ENCODE measurements around the gene MORN1.

MORN1 gene

DNA sequence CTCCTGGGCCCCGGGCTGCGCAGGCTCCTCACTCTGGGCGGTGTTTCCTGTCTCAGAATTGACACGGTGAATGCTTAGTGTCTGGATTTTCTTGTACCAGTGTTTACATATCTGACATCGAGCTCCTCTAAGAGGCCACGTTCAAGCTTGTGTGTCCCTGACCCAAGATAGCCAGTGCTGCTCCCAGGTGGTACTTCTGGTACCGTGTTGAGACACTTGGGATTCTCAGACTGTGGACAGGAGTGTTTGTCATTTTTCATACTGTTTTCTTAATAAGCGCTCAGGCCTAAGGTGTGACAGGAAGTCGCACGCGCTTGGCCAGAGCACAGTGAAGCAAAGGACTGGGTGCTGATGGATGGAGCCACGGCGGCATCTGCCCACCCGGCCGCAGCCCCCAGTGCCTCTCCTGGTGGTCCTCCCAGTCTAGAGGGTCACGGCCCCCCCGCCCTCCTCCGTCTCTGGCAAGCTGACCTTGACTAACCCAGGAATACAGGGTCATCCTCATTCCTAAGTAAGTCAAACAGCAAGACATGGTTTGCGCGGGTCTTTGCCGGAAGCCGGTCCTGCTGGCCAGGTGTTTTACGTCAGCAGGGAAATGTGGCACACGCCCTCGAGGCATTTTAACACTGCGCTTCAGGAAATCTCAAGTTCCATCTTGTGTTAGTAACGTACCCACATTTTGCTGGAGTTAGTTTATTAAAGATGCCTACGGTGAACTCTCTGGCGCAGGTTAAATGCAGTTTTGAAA lies 13.0 kb upstream of the MORN1 start:
- no peak for DNase-seq

DNA sequence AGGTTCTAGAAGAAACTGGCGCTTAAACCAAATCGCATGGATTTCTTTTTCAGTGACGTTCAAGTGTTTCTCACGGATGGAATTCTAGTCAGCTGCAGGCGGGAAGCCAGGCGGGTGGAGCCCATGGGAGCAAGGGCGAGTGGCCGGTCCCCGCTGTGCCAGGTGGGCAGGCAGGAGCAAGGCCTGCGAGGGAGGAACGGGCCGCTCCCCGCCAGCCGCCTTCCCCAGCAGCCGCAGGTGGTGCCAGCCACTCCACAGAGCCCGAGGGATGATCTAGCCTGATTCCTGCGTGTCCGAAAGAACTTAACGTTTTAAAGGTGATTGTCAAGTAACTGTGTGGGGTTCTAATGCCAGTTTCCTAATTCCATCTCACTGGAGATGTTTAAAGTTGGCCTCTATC lies 11.9 kb upstream of the MORN1 start:
- DNase-seq = no peak

DNA sequence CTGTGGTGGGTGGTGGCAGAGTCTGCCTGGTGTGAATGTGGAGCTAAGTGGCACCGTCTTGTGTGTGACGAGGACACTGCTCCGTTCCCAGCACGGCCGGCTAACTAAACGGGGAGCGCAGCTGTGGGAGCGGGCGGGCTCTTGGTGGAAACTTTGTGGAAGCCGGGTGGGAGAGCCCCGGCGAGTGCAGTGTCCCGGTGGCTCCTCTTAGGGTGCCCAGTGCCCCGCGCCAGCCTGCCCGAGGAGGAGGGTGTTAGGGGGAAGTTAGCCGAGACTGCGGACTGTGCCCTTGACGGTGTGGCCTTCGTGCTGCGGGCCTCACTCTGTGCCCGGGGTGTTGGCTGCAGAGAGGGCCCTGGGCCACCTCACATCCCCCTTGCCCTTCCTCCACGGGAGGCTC lies 11.1 kb upstream of the MORN1 start:
- DNase-seq = no peak

DNA sequence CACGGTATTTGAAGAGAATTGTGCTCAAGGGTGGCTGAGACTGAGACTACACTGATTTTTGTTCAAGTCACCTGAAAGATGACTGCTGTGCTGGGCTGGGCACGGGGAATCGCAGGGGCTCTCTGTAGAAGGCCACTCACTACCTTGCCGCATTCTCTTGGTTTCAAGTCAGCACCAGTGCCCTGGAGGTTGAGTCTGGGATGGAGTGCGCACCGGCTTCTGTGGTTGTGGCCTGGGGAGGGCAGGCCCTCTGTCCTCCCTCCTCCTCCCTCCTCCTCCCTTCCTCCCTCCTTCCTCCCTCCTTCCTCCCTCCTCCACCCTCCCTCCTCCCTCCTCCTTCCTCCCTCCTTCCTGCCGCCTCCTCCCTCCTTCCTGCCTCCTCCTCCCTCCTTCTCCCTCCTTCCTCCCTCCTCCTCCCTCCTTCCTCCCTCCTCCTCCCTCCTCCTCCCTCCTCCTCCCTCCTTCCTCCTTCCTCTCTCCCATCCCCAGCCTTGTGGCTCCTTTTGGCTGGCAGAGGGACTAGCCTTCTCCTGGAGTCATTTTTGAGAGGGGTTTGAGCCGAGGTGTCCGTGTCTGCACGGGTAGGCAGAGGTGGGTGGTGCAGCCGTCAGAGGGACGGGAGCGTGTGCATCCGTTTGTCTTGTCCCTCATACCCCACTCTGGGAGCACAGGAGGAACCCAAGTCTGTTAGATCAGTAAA lies 9.7 kb upstream of the MORN1 start:
- no peak for DNase-seq

DNA sequence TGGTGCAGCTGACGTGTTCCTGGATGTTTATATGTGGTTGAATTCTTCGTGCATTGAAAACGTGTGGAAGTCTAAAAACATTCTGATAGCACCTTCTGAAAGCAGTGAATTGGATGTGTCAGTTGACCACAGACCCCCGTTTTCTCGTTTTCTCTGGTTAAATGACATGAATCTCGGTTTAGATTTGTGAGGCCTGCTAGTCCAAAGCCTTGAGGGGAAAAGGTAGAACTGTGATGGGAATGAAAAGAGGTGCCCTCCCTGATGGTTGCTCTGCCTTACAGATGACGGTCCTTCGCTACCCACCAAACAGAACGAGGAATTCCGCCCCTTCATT lies 9.2 kb upstream of the MORN1 start:
- DNase-seq = no peak

DNA sequence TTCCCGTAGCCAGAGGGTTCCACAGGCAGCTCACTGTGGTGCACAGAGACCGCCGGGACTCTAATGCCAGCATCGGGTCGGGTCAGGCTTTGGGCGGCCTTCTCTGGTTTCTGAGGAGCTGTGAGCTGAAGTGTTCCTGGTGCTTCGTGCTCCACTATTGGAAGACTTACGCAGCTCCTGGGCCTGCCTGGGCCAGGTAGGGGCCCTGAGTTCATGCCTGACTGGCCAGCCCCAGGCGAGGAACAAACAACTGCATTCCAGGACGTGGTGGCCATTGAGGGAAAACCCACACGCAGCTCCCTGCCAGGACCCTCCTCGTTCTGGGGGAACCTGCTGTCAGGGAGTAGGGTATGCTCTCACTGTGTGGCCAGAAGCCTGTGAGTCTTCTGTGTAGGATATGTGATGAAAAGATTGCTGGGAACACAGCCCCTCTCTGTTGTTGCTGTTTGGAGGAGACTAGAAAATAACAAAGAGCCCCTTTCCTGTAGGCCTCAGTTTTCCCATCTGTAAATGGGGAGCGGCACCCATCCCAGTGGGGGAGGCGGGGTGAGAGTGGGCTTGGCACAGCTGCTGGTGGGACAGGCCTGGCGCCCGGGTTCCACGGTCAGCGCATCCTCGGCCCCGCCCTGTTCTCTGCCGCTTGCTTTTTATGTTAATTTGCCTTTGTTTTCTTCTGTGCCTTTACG lies 8.7 kb upstream of the MORN1 start:
- no peak for DNase-seq

DNA sequence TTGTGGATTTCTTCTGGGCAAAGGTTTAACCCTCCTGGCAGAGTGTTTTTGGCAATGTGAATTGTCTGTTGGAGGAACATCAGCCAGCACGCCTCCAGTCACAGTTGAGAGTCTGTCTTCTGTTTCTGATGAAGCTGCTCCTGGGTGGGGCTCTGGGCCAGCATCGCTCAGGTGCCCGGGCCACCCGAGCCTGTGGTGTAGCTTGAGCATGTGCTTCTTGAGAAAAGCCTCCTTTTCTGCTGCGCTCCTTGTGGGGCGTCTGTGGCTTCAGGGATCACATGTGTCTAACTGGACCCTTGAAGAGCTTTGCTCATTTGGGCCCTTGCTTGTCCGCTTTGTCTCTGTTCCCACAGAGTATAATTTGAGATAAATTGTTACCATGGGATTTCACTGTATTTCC lies 7.5 kb upstream of the MORN1 start:
- no peak for DNase-seq

DNA sequence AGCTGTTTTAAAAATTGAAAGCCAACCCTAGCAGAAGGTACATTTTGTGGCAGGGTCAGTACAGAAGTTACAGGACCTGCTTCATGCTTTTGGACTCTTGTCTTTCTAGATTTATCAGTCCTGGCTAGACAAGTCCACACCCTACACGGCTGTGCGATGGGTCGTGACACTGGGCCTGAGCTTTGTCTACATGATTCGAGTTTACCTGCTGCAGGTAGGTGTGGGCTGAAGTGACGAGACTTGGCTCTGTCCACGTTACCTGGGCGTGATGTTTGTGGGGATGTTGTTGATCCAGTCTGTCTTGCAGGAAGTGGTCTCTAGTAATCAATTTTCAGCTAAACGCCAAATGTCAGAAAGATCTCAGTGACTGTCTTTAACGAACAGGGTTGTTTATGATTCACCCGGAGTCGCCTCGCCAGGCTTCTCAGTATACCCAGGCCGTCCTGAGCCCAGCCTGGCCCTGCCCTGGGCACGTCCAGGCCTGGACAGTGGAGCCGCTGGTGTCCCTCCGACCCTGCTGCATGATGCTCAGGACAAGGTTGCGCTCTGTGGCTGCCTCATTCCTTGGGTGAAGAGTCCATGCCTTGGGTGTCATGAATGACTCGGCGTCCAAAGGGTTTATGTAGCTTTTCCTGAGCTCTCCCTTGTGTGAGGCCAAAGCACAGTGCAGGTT lies 5.8 kb upstream of the MORN1 start:
- DNase-seq = no peak

DNA sequence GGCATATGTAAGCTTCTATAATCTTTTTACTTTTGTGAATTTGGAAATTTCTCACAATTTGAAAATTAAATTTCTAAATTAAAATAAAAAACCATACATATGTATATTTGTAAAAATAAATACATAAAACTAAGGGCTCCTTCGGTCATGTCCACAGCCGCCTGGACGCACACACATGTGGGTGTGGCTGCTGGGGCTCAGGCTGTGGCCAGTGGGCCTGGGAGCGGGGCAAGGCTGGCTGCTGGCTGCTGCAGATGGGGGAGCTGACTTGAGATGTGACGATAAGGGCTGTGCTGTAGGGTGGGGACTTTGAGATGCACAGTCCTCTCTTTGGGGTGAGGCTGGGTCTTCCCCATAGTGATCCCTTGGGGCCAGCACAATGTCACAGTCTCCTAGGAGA lies 5.1 kb upstream of the MORN1 start:
- no peak for DNase-seq

DNA sequence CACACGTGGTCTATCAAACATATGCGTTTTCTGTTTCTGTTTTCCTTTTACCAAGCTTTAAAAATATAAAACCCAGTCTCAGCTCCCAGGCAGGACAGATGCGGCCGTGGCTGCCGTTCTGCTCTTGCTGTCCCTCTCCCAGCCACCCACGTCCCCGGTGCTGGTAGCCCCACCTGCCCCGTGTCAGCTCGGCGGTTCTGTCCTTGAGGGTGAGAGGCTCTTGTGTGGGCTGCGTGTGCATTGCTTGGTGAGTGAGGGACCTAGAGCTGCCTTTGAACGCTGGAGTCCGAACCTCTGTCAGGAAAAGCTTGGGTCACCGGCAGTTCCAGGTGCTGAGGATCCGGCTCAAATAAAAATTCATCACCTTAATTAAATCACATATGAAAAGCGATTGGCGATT lies 4.7 kb upstream of the MORN1 start:
- no peak for DNase-seq

DNA sequence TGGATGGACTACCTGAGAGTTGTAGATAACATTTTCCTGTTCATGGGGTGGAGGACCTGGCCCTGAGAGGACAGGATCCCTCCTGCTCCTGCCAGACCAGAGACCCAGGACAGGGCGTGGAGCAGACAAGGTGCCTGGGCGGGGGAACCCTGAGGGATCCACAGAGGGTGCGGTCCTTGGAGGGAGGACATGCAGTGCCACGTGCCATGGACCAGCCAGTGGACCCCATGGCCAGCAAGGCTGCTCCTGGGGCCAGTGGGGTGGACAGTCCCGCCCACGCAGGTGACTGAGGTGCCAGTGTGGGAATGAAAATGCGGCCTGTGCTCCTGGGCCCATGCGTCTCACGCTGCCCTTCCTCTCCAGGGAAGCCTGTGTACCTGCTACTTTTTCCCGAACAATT lies 3.9 kb upstream of the MORN1 start:
- DNase-seq = no peak

DNA sequence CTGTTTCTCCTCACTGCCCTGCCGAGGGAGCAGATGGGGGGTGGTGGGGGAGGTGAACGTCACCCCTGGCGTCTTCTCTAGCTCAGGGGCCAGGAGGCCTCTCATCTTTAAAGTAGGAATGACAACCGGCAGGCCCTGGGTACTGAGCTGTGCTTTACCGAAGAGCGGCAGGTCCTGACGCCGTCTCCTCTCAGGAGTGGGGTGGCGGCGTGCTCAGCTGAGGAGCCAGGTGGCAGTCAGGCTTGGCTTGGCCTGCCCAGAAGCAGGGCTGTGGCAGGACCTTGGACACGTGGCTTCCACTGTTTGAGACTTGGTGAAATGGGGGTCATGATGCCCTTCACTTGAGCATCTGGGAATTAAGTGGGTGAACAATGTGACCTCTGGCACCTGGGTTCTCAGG lies 3.4 kb upstream of the MORN1 start:
- DNase-seq = no peak

DNA sequence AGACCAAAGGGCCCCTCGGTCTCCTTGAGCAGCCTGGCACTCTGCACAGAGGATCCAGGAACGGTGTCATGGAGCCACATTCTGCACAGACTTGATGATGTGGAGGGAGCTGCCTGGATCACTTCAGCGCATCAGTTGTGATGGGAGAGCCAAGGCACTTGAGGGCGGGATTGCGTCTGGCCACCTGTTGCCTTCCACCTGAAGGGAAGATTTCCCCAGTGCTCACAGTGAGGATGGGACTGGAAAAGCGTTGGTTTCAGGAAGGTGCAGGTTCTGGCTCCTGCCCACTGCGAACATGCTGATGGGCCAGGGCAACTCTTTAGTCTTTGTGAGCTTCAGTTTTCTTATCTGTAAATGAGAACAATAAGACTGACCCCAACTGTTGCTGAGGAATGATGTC lies 2.9 kb upstream of the MORN1 start:
- no peak for DNase-seq

DNA sequence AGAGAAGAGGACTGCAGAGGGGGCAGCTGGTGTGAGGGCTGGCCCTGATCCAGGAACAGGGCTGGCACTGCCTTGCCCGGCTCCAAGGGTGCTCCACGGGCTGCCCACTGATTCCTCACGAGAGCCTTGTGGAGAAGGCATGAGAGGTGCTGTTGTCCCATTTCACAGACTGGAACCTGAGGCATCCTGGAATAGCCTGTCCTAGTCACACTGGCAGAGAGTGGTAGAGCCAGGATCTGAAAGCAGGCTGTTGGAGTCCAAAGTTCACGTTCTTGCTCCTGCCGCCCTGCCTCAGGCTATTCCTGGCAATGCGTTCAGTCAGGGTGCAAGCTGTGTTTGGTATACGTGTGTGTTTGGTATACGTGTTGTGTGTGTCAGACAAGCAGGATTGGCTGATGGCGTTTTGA lies 2.1 kb upstream of the MORN1 start:
- DNase-seq = no peak

DNA sequence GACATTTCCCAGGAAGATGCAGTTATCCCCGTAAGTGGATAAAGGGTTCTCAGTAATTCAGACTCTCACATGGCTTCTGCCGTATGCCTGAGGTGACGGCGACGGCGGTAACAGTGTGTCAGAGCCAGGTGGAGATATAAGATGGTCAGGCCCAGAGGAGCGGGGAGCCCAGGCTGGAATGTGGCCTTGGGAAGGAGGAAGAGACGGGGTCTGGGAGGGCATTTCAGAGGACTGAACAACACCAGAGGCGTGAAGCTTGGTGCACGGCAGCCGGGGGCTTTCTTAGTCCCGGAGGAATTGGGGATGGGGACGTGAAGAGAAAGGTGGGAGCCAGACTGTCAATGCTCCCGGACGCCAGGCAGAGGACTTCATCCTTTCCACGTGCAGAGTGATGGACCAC lies 1.3 kb upstream of the MORN1 start:
- DNase-seq = no peak

DNA sequence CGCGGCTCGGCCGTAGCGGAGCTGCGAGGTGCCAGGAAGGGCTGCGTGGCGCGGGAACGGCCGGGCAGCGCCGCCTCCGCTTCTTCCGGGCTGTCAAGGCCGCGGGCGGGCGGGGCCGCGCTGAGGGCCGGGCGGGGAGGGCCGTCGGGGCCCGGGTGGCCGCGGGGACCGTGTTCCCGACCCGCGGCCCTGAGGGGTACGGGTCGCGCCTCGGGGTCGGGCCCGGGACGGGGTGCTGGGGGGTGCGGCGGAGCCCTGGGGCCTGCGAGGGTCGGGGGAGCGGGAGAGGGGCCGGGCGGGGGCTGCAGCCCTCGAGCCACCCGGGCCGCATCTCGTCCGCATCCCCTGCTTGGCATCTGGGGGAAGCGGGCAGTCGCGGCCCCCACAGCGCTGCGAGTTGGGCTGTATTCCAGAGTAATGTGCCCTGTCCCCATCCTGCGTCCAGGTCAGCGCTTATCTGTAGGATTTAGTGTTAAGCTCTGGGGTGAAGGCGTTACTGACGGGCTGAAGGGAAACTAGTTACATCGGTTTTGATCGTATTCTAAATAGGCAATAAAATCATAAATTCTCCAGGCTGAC lies 666 bp upstream of the MORN1 start:
- DNase-seq = no peak

DNA sequence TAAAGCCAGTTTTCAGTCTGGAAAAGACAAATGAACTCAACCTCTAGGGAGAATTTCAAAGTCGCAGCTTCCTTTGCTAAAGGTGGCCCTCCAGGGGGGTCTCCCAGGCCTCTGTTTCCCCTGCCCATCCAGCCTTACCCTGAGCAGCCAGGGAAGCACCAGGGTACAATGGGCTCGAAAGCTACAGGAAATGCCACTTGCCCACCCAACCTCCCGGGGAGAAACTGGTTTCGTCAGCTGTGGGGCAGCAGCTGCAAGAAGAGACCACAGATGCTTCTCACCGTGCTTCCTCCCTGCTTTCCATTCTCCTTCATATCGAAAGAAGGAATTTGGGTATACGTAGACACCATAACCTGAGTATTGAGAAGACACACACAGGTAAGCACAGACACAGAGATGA lies 1.7 kb downstream of the MORN1 start:
- DNase-seq = no peak

DNA sequence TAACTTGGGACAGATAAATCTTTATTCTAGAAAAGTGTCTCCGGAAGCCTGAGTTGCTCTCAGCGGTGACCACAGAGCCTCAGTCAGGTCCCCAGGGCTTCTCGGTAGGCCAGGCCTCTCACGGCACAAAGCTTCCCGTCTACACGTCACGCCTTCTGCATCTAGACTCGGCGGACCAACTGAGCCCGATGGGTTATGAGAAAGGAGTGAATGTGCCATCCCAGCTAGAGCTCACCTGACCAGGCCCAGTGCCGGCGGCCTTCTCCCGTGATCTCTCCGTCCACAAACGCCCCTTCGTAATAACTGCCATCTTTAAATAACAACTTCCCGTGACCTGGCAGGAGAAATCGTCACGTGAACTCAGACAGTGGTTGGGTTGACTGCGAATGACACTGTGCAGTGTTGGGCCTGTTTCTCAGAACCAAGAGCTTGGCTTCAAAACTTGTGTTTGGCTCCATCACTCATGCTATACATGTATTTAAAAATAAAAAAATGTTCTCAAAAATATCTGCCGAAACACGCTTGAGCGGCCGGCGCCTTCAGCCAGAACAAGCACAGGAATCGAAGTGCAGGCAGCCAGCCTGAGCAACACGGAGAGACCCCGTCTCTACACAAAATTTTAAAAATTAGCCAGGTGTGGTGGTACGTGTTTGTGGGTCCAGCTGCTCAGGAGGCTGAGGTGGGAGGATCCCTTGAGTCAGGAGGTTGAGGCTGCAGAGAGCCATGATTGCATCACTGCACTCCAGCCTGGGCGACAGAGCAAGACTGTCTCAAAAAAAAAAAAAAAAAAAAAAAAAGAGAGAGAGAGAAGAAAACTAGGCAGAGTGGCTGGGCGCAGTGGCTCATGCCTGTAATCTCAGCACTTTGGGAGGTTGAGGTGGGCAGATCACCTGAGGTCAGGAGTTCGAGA lies 3.1 kb downstream of the MORN1 start:
- DNase-seq = no peak

DNA sequence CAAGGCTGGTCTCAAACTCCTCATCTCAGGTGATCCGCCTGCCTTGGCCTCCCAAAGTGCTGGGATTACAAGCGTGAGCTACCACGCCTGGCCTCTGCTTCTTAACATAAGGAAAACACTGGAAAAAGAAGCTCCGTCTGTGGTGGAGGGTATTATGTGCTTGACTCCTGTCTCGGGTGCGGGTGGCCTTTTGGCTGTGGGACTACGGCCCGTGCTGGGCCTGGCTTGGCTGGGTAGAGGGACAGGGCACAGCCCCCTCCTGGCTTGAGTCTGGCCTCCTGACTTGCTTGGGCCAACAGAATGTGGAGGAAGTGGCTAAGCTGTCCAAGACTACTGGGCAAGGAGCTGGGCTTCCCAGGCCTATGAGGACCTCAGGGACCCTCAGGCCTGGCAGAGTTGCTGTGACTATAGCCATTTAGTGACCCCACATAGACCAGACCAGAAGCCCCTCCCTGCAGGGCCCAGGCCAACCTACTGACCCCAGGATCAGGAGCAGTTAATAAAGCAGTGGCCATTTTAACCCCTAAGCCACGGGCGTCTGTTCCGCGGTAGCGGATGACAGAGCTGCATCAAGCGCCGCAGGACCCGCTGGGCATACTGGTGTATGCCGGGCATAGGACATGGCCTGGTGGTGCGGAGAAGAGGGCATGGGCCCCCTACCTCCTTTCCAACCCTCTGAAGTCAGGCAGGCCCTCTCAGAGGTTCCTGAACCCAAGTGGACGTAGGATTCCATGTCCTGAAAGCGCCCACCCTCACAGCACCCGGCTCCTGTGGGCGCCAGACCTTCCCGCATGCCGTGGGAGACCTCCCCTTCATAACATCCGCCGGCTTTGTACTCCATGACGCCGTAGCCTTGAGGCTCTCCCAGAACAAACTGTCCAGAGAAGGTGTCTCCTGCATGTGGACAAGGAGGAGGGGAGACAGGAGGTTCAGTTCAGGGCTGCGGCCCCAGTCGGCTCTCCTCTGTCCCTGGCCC lies 4.4 kb downstream of the MORN1 start:
- no peak for DNase-seq

DNA sequence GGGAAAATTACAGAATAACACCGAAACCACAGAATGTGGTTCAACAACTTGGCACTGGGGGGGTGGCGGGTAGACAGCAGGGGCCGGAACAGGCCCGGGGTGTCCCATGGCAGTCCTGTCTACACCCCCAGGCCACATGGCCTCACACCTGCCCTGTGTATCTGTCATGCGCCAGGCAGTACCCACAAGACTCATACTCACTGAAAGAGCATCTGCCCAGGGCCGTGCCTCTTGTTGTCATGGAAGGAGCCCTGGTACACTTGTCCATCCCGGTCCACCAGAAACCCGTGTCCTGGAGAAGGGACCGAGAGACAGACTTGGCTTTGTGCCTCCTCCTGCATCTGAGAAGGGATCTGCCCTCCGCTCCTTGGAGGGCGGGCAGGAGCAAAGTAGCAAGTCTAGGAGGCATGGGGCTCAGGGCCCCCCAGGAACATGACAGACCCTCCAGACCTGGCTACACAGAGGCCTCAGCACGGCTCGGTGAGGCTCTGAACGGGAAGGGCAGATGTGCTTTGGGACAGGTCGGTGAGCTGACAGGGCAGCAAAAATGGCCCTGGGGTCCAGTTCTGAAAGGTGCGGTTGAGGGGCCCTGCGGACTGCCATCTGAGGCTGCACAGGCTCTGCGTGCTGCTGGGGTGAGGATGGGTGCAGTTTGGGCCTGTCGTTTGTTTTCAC lies 5.6 kb downstream of the MORN1 start:
- DNase-seq = no peak

All from CD4-positive, alpha-beta T cell treated with Interferon gamma for 1 hour (primary cell).